Measurements from ENCODE around the gene EIF2S2.

Gene EIF2S2

GRCh38 chr20:34069341-34070078 is 42.5 kb downstream of the EIF2S2 start:
- no peak overlapping the region for H2AK5ac ChIP-seq (ENCODE audit: low read length, severe bottlenecking)
- no peak overlapping the region for H3K4ac ChIP-seq (ENCODE audit: low read depth in 1 of 2, low read length in 2 of 2)
- no peak overlapping the region for H3K9ac ChIP-seq (ENCODE audit: low read length)
- H3K4me3 ChIP-seq (ENCODE audit: insufficient read depth in 1 of 2, low read depth in 1 of 2, low read length in 2 of 2): no peak overlapping the region
- H2AFZ ChIP-seq (ENCODE audit: low read depth, low read length): no peak overlapping the region
- H2BK12ac ChIP-seq (ENCODE audit: low read length in 2 of 2): no peak overlapping the region
- H3K14ac ChIP-seq (ENCODE audit: low read length in 2 of 2): no peak overlapping the region
- peaks cover 52% of the 10 kb centered on the region for H3K79me1 ChIP-seq (replicated peaks; ENCODE audit: low read length, poor library complexity, severe bottlenecking)
- H3K27me3 ChIP-seq (ENCODE audit: control insufficient read depth in 1 of 2, insufficient read depth in 1 of 2, low read length in 2 of 2): no peaks in the 10 kb centered on the region
- H2BK5ac ChIP-seq (ENCODE audit: low read depth, low read length, poor library complexity, severe bottlenecking): no peak overlapping the region
- peak; percentile 83 for DNase-seq
- no peak overlapping the region for H2BK120ac ChIP-seq (ENCODE audit: low read depth, low read length)
- no peak overlapping the region for H3K4me2 ChIP-seq (ENCODE audit: low read length, poor library complexity, severe bottlenecking)
- peaks cover 7% of the 10 kb centered on the region for H3K4me1 ChIP-seq (ENCODE audit: control insufficient read depth, insufficient read depth, low read depth, low read length)
- H3K36me3 ChIP-seq (ENCODE audit: control insufficient read depth in 1 of 2, insufficient read depth in 2 of 2, low read depth in 1 of 2, low read length in 2 of 2): peaks cover 10 to 19% of the 10 kb centered on the region in 2 experiments
- no peak overlapping the region for H3K18ac ChIP-seq (ENCODE audit: low read depth in 1 of 2, low read length in 2 of 2)
- WGBS: 60% methylated on average over 5 of the region's 7 CpGs
- no peak overlapping the region for H3K23ac ChIP-seq (ENCODE audit: low read length in 2 of 2)
- H4K91ac ChIP-seq (ENCODE audit: low read length): no peak overlapping the region
- no peak overlapping the region for H3K27ac ChIP-seq (ENCODE audit: low read length, poor library complexity, severe bottlenecking)
- no peaks in the 10 kb centered on the region for H3K9me3 ChIP-seq (ENCODE audit: control insufficient read depth, low read length)
- no peak overlapping the region for H4K8ac ChIP-seq (ENCODE audit: low read length)
- no peak overlapping the region for H2BK15ac ChIP-seq (ENCODE audit: low read depth, poor library complexity, severe bottlenecking)

- Histone ChIP-seq H3K4me1 (ENCODE audit: control insufficient read depth, insufficient read depth, low read depth, low read length) (peaks cover 7% of the 10 kb centered on the region), H3K18ac (ENCODE audit: low read depth in 1 of 2, low read length in 2 of 2) (no peak overlapping the region)
These were observed 44.0 kb downstream of the EIF2S2 start for GRCh38 chr20:34068001-34068400.

GRCh38 chr20:34066476-34067090 is 45.5 kb downstream of the EIF2S2 start:
- H2BK5ac ChIP-seq (ENCODE audit: low read depth, low read length, poor library complexity, severe bottlenecking): no peak overlapping the region
- H3K36me3 ChIP-seq (ENCODE audit: control insufficient read depth in 1 of 2, insufficient read depth in 2 of 2, low read depth in 1 of 2, low read length in 2 of 2): no peaks in the 10 kb centered on the region
- no peak overlapping the region for H2BK15ac ChIP-seq (ENCODE audit: low read depth, poor library complexity, severe bottlenecking)
- no peak overlapping the region for H3K14ac ChIP-seq (ENCODE audit: low read length in 2 of 2)
- H2AK5ac ChIP-seq (ENCODE audit: low read length, severe bottlenecking): no peak overlapping the region
- peaks cover 50% of the 10 kb centered on the region for H3K79me1 ChIP-seq (replicated peaks; ENCODE audit: low read length, poor library complexity, severe bottlenecking)
- H3K27me3 ChIP-seq (ENCODE audit: control insufficient read depth in 1 of 2, insufficient read depth in 1 of 2, low read length in 2 of 2): no peaks in the 10 kb centered on the region
- peak; percentile 20 for DNase-seq
- no peak overlapping the region for H3K4me3 ChIP-seq (ENCODE audit: insufficient read depth in 1 of 2, low read depth in 1 of 2, low read length in 2 of 2)
- no peak overlapping the region for H3K18ac ChIP-seq (ENCODE audit: low read depth in 1 of 2, low read length in 2 of 2)
- no peak overlapping the region for H3K9ac ChIP-seq (ENCODE audit: low read length)
- no peak overlapping the region for H4K8ac ChIP-seq (ENCODE audit: low read length)
- 91% methylated on average over 3 of the region's 3 CpGs for WGBS
- no peak overlapping the region for H2BK120ac ChIP-seq (ENCODE audit: low read depth, low read length)
- H2AFZ ChIP-seq (ENCODE audit: low read depth, low read length): no peak overlapping the region
- peaks cover 7% of the 10 kb centered on the region for H3K4me1 ChIP-seq (ENCODE audit: control insufficient read depth, insufficient read depth, low read depth, low read length)
- no peaks in the 10 kb centered on the region for H3K9me3 ChIP-seq (ENCODE audit: control insufficient read depth, low read length)
- no peak overlapping the region for H4K91ac ChIP-seq (ENCODE audit: low read length)
- H2BK12ac ChIP-seq (ENCODE audit: low read length in 2 of 2): no peak overlapping the region
- H3K4ac ChIP-seq (ENCODE audit: low read depth in 1 of 2, low read length in 2 of 2): no peak overlapping the region
- H3K27ac ChIP-seq (ENCODE audit: low read length, poor library complexity, severe bottlenecking): no peak overlapping the region
- no peak overlapping the region for H3K23ac ChIP-seq (ENCODE audit: low read length in 2 of 2)
- no peak overlapping the region for H3K4me2 ChIP-seq (ENCODE audit: low read length, poor library complexity, severe bottlenecking)

More at GRCh38 chr20:34068001-34068400, 44.0 kb downstream of the EIF2S2 start:
- DNase-seq: no peak
- no peaks in the 10 kb centered on the region for H3K9me3 ChIP-seq (ENCODE audit: control insufficient read depth, low read length)
- H3K27ac ChIP-seq (ENCODE audit: low read length, poor library complexity, severe bottlenecking): no peak overlapping the region
- no peak overlapping the region for H3K14ac ChIP-seq (ENCODE audit: low read length in 2 of 2)
- no peak overlapping the region for H4K8ac ChIP-seq (ENCODE audit: low read length)
- peaks cover 3 to 11% of the 10 kb centered on the region in 2 experiments for H3K36me3 ChIP-seq (ENCODE audit: control insufficient read depth in 1 of 2, insufficient read depth in 2 of 2, low read depth in 1 of 2, low read length in 2 of 2)
- no peak overlapping the region for H2BK120ac ChIP-seq (ENCODE audit: low read depth, low read length)
- no peak overlapping the region for H2AFZ ChIP-seq (ENCODE audit: low read depth, low read length)
- peaks cover 50% of the 10 kb centered on the region for H3K79me1 ChIP-seq (replicated peaks; ENCODE audit: low read length, poor library complexity, severe bottlenecking)
- no peak overlapping the region for H4K91ac ChIP-seq (ENCODE audit: low read length)
- no peak overlapping the region for H3K9ac ChIP-seq (ENCODE audit: low read length)
- H2BK15ac ChIP-seq (ENCODE audit: low read depth, poor library complexity, severe bottlenecking): no peak overlapping the region
- H3K4me3 ChIP-seq (ENCODE audit: insufficient read depth in 1 of 2, low read depth in 1 of 2, low read length in 2 of 2): no peak overlapping the region
- H3K4me2 ChIP-seq (ENCODE audit: low read length, poor library complexity, severe bottlenecking): no peak overlapping the region
- WGBS: 97% methylated on average over 1 of the region's 1 CpG
- H3K27me3 ChIP-seq (ENCODE audit: control insufficient read depth in 1 of 2, insufficient read depth in 1 of 2, low read length in 2 of 2): no peaks in the 10 kb centered on the region
- no peak overlapping the region for H2AK5ac ChIP-seq (ENCODE audit: low read length, severe bottlenecking)
- no peak overlapping the region for H2BK5ac ChIP-seq (ENCODE audit: low read depth, low read length, poor library complexity, severe bottlenecking)
- H3K4ac ChIP-seq (ENCODE audit: low read depth in 1 of 2, low read length in 2 of 2): no peak overlapping the region
- no peak overlapping the region for H2BK12ac ChIP-seq (ENCODE audit: low read length in 2 of 2)
- no peak overlapping the region for H3K23ac ChIP-seq (ENCODE audit: low read length in 2 of 2)

GRCh38 chr20:34065260-34065659 is 46.8 kb downstream of the EIF2S2 start:
- WGBS: 78% methylated on average over 2 of the region's 2 CpGs
- no peak overlapping the region for H3K23ac ChIP-seq (ENCODE audit: low read length in 2 of 2)

More at GRCh38 chr20:34065260-34065659, 46.8 kb downstream of the EIF2S2 start:
- Histone ChIP-seq H3K4me2 (ENCODE audit: low read length, poor library complexity, severe bottlenecking) (no peak overlapping the region), H3K14ac (ENCODE audit: low read length in 2 of 2) (no peak overlapping the region), H3K36me3 (ENCODE audit: control insufficient read depth in 1 of 2, insufficient read depth in 2 of 2, low read depth in 1 of 2, low read length in 2 of 2) (peaks cover 0 to 8% of the 10 kb centered on the region in 2 experiments), H3K9ac (ENCODE audit: low read length) (no peak overlapping the region), H3K9me3 (ENCODE audit: control insufficient read depth, low read length) (no peaks in the 10 kb centered on the region), H3K4ac (ENCODE audit: low read depth in 1 of 2, low read length in 2 of 2) (no peak overlapping the region), H3K79me1 (replicated peaks; ENCODE audit: low read length, poor library complexity, severe bottlenecking) (peaks cover 48% of the 10 kb centered on the region), H3K4me3 (ENCODE audit: insufficient read depth in 1 of 2, low read depth in 1 of 2, low read length in 2 of 2) (no peak overlapping the region), H2BK120ac (ENCODE audit: low read depth, low read length) (no peak overlapping the region), H4K8ac (ENCODE audit: low read length) (no peak overlapping the region), H2AK5ac (ENCODE audit: low read length, severe bottlenecking) (no peak overlapping the region), H3K4me1 (ENCODE audit: control insufficient read depth, insufficient read depth, low read depth, low read length) (peaks cover 7% of the 10 kb centered on the region), H2BK15ac (ENCODE audit: low read depth, poor library complexity, severe bottlenecking) (no peak overlapping the region), H4K91ac (ENCODE audit: low read length) (peak overlapping the region; percentile 20), H2BK5ac (ENCODE audit: low read depth, low read length, poor library complexity, severe bottlenecking) (no peak overlapping the region), H3K27me3 (ENCODE audit: control insufficient read depth in 1 of 2, insufficient read depth in 1 of 2, low read length in 2 of 2) (no peaks in the 10 kb centered on the region), H3K27ac (ENCODE audit: low read length, poor library complexity, severe bottlenecking) (no peak overlapping the region), H2AFZ (ENCODE audit: low read depth, low read length) (no peak overlapping the region), H2BK12ac (ENCODE audit: low read length in 2 of 2) (no peak overlapping the region), H3K18ac (ENCODE audit: low read depth in 1 of 2, low read length in 2 of 2) (no peak overlapping the region)
- DNase-seq: peak; percentile 76
